ENCODE measurements around the gene MCTP1.

GRCh38 chr5:94850960-94851359 lies 433.9 kb downstream of the MCTP1 start:
- TF ChIP-seq CTCF (IDR thresholded peaks at IDR 0.05; ENCODE audit: insufficient read depth, low read length) (no peak), REST (IDR thresholded peaks at IDR 0.05; ENCODE audit: insufficient replicate concordance, low read depth) (no peak)
